Activated naive CD4-positive, alpha-beta T cell (primary cell): ENCODE results near the gene HNRNPAB.
"Not testable (repeated sequence)": the region's sequence is repeated elsewhere in the genome, so short reads cannot be mapped to it uniquely, and the experiment has no call there.

Source experiments
- DNase-seq, 4 experiments: peaks; one replicate each; lab custom pipeline; 2025; lab: John Stamatoyannopoulos, UW

HNRNPAB gene

DNA sequence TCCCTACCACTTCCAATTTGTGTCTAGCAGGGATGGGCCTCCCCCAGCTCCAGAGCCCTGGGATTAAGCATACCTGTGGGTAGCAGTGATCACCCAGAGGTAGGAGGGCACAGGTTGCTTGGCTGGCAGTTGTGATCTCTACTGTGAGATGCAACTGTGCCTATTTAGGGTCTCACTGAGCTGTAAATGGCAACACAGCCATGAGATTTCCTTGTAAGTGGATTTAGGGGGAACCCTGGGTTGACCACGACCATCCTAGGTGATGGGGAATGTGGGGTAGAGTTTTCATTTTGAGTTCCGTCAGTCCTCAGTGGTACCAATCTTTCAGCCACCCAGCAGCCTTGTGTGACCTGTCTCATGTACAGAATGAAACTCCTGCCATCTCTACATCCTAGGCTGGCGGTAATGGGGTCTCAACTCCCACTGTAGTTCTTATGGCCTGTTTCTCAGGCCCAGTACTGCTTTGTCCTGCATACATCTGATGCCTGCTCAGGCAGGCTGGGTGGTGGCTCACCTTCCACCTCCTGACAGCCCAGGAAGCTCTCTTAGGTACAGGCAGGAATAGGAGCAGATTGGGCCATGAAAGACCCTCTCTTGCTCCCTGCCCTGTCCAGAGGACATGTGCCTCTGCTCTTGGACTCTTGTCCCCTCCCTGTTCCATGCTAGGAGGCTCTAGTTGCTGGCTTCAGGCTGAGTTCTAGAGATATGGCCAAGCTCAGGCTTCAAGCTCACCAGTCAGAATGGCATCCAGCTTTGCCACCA lies 8.1 kb downstream of the HNRNPAB start:
- no peak for DNase-seq

DNA sequence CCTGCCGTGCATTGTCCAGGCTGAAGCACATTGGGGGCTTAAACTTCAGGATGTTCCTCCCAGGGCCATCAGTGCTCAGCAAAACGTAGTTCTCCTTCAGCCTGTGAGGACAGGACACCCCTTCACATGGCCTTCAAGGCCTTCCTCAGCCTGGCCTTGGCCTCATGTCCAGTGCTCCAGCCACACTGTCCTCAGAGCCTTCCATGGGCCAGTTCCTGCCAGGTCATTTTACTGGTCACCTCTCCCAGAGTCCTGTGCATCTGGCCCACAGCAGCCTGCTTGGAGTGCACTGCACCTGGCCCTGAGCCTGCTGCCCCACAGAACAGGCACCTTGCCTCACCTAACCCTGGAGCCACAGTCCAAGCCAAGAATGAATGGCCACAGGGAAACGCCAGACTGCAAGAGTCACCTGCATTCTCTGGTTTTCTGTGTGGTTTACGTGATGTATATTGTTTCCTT lies 8.7 kb downstream of the HNRNPAB start:
- DNase-seq, result no peak

DNA sequence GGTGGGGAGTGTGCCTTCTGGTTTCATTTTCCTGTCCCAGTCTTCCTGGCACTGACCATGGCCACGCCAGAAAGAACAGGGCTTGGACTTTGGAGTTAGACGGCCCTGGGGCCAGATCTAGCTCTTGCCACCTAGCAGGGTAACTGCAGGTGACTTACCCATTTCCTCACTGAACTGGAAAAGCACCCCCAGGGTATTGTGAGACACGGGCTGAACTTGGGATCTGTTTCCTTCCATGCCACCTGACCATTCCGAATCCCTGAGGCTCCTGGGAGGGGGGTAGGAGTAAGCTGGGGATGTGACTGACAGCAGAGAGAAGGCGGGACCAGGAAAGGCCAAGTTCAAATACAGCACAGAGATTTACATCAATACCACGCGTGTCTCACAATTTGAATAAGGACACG lies 9.4 kb downstream of the HNRNPAB start:
- DNase-seq, result no peak

DNA sequence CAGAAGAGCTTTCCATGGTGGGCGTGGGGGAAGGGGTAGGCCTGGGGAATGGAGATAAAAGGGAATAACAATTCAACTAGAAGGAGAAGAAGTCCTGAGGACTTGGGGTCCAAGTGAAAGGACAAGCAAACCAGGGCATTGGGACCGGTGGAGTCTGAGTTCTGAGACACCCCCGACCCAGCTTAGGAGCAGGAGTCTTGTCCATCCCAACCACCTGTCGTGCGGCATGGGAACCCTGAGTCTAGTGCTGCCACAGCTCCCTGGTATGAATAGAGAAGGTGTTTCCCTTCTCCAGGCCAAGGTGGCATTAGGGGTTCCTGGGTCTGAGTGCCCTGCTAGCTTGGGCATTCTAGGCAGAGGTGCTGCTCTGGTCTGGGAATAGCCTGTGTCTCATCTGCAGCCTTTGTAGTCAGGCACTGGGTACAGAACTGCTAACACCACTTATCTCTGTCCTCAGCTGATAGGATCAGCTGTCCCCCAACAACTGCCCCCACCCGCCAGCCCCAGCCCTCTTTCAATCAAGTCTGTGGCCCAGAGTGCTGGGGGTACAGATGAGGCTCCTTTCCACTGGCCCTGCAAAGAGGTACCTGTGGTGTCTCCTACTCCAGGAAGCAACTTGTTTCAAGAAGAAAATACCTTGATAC lies 9.9 kb downstream of the HNRNPAB start:
- DNase-seq, result no peak

DNA sequence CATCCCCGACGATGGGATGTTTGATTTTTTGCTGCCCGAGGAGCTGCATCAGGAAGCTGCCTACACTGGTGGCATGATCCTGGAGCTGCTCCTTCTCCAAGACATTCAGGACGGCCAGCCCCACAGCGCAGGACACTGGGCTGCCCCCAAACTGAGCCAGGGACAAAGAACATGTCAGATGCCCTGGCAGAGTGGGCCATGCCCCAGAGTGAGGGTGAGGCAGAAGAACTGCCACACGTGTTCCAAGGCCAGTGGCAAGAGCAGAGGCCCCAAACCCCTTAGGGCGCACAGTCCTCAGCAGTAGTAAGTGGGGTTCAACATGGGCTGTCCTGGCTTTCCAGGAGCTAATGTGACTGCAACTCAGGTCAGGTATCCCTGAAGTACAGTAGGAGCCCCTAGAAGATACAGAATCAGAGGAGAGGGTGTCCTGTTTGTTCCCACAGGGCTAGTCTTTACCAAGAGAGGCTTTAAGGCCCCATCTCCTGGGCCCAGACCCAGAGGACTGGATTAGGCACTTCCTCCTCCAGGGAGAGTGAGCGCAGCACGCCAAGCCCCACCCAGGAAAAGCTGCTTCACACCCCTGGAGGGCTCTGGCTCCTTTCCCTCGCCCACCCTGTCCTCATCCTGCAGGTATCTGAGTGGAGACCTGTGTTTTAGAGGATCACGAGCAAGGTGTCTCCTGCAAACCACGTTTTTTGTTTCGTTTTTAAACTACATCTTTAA lies 11.1 kb downstream of the HNRNPAB start:
- DNase-seq, result no peak

DNA sequence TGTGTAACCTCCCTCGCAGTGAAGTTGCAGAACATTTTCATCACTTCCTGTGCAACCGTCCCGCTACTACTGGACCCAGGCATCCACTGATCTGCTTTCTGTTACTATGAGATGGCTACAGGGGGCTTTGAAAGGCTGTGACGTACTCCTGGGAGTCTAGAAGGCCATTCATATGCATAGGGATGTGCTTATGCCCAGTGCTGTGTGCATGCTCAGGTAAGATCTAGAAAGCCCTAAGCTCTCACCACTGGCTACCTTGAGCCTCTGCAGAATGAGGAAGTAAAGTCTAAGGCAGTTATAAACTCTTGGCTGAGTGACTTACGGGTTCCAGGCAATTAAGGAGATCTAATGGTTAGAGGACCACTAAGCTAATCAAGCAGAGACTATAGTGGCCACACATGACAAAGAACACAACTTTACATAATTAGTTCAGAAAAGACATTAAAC lies 11.8 kb downstream of the HNRNPAB start:
- no peak for DNase-seq

DNA sequence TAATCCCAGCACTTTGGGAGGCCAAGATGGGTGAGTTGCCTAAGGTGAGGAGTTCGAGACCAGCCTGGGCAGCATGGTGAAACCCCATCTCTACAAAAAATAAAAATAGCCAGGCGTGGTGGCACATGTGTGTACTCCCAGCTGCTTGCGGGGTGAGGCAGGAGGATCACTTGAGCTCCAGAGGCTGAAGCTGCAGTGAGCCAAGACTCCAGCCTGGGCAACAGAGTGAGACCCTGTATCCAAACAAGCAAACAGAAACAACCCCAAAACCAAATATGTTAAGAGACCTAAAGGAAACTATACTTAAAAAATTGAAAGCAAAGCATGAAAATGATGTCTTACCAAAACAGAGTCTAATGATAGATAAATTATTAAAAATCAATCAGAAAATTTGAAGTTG lies 12.4 kb downstream of the HNRNPAB start:
- DNase-seq, result no peak

DNA sequence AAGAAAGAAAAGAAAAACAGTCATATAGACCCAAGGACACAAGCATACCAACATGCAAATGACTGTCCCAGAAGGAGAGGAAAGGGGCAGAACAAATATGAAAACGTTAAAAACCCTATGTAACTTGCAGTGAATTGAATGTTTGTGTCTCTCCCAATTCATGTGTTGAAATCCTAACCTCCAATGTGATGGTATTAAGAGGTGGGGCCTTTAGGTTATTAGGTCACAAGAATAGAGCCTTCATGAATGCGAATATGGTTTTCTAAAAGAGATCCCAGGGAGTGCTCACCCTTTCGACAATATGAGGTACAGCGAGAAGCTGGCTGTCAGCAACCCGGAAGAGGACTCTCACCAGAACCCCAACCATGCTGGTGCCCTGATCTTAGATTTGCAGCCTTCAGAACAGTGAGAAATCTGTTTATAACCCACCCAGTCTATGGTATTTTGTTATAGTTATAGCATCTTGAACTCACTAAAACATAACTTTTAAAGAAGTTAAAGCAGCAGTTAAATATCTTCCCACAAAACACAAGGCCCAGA lies 14.0 kb downstream of the HNRNPAB start:
- no peak for DNase-seq

DNA sequence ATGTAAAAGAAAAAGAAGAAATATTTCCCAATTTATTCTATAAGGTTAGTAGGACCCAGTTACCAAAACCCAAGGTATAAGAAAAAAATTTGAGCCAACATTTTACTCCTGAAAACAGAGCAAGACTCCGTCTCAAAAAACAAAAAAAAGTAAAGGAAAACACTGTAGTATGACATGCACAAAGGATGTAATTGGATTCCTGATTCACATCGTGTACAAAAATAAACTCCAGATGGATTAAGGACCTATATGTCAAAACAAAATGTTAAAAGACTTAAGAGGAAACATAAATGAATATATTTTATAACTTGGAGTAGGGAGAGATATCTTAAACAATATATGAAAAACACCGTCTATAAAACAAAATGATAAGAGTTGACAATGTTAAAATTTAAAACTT lies 14.5 kb downstream of the HNRNPAB start:
- no peak for DNase-seq

DNA sequence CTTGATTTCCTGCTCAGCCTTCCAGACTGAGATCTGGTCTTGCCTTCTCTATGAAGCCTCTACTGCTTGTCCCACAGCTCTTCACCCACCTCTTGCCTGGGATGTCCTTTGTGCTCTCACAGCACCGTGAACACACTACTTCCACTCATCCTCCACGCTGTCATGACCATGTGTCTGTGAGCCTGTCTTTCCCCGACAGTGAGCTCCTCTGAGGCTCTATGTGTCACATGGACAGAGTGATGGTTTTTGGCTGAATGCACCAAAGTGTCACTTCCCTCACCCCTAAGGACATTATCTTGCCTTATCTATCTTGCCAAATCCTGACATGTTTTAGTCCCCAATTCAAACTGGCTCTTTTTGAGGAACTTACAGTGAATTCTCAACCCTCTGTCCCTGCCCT lies 16.9 kb downstream of the HNRNPAB start:
- no peak for DNase-seq

DNA sequence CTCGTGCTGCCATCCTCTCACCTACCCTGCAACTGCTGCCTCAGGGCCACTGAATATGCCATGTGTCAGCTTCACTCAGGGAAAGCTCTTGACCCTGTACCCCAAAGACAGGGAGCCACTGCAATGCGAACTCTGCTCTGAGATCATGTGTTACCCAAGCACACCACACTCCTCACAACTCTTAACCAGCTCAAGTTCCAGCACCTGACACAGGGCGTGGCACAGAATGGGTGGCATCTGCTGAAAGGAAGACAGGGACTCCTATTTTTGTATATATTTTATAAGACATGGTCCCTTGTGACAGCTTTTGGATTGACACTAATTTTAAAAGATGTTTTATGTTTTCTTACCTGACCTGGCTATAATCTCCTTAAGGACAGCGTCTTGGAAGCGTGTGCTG lies 17.5 kb downstream of the HNRNPAB start:
- no peak for DNase-seq

DNA sequence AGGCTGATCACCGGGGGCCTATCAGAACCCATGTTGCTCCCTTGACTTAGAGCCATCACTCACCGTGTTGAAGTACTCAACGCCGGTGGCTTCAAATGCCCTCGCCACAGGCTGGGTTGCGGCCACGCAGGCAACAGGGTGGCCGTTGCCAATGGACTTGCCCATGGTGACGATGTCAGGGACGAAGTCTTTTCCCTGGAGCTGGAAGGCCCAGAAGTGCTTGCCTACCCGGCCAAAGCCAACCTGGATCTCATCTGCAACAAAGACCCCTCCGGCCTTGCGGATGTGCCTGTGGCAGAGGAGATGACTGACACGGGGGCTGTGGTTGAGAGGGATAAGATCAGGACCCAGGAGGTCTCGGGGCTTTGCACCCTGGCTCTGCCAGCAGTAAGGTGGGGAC lies 18.0 kb downstream of the HNRNPAB start:
- DNase-seq, result no peak

DNA sequence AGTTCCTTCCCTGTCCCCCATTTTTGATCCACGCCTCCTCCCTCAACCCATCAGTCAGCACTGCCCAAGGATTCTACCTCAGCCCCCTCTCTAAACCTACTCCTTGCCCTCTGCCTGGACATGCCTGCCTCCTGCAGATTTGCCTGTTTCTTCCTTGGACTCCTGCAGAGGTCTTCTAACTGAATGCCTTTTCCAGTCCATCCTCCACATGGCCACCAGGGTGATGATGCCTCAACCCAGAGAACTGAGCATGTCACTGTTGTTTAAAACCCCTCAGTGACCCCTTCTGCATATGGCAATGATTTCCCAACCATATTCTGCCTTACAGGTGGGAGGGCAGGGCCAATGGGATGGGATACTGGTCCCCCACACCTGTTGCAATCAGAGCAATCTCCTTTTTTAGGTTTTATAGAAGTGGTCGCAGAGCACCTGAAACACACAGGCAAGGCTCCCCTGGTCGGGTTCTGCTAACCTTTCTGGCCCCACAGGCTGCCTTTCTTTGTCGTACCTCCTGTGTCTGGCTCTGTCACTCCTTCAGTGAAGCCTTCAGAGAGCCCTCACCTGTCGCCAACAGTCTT lies 19.0 kb downstream of the HNRNPAB start:
- no peak for DNase-seq

DNA sequence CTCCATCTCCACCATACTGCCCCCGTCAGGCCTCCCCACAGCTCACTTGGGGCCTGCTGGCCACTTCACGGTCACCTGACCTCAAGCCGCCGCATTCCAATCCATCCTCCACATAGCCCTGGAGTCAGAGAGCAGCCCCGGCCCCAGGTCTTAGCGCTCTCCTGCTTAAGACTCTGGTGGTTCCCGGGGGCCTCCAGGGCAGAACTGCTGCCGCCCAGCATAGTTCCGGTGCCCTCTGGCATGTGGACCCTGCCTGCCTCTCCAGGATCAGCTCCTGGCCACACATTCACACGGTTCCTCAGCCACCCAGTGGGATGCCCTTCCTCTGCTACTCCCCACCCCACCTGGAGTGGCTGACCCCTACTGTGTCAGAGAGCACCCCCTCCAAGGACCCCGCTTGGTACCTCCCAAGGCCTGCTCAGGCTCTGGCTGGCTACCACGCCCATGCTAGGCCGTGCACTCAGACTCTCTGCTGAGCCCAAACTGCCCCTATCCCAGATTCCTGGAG lies 19.5 kb downstream of the HNRNPAB start:
- DNase-seq, result no peak

DNA sequence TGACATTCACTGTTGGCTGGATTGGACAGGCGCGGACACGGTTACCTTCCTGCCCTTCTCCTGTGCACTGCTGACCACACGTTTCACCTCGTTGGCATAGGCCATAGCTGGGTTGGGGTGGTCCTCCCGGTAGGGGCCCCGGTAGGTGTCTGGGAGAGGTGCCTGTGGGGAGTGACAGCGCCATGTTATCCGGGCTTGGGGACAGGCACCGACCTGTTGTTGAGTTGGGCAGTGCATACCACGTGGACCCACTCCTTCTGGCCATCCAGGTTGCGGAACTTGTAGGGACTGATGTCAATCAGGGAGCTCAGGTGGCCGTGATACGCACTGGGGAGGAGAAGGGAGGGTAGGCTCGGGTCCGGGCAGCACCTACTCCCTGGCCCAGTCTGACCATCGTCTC lies 20.1 kb downstream of the HNRNPAB start:
- no peak for DNase-seq

DNA sequence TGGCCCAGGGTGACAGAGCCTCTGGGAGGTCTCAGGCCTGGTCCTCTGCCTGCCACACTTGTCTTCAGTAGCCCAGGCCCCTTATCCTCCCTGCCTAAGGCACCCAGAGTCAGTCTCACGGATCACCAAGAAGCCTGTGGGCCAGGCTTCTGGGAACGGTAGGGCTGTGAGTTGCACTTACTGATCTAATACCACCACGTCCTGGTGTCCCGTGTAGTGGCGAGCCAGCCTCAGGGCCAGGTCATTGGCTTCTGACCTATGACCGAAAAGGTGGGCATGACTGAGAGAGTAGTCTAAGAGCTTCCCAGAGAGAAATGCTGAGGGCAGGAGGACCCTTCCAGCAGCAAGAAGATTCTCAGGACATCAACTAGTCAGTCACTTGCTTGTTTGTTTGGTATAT lies 20.8 kb downstream of the HNRNPAB start:
- no peak for DNase-seq

DNA sequence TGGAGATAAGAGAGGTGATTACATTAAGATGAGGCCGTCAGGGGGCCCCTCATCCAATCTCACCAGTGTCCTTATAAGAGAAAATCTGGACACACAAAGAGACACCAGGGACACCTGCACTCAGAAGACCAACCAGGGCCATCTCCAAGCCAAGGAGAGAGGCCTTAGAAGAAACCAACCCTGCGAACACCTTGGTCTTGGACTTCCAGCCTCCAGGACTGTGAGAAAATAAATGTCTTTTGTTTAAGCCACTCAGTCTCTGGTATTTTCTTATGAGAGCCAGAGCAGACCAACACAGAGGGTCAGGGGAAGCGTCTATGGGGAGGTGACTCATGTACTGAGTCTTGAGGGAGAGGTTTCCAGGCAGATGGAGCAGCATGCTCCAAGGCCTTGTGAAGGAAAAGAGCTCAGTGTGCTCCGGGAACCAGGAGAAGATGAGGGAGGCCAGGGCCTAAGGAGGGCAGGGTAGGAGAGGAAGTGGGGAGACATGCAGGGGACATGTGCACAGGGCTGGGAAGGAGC lies 22.9 kb downstream of the HNRNPAB start:
- no peak for DNase-seq

DNA sequence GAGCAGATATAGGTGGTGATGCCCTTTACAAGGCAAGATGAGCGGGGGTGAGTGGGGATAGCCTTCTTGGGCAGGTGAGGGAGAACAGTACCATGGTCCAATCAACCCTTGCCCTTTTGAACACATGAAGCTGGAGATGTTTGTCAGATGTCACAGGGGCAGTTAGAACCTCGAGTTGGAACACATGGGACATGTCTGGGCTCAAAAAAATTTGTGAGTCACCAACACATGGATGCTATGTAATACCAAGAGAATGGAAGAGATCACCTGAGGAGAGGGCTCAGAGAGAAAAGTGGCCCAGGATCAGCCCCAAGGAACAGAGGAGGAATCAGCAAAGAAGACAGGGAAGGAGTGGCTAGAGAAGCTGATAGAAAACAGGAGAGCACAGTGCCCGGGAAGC lies 23.6 kb downstream of the HNRNPAB start:
- DNase-seq, result no peak

DNA sequence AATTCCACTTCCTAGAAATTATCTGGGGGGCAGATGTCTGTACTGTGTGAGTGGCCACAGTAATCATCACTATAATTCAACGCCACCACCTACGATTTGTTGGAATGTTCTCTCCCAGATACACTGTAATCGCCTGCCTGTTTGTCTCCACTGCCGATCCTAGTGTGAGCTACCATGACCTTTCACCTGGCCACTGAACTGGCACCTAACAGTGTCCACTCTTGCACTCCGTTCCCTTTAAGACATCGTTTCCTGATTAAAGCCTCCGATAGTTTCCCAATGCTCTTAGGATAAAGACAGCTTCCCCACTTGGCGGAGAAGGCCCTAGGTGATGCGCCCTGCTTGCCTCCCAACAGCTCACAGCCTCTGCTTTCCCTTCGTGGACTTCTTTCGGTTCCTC lies 24.3 kb downstream of the HNRNPAB start:
- no peak for DNase-seq

DNA sequence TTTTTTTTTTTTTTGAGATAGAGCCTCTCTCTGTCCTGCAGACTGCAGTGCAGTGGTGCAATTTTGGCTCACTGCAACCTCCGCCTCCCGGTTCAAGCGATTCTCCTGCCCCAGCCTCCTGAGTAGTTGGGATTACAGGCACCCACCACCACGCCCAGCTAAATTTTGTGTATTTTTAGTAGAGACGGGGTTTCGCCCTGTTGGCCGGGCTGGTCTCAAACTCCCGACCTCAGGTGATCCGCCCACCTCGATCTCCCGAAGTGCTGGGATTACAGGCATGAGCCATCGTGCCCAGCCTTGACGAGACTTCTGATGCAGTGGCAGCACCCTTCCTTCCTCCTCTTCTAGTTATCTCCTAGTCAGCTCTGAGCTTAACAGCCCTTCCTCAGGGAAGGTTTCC lies 24.8 kb downstream of the HNRNPAB start:
- not testable (repeated sequence) for DNase-seq

DNA sequence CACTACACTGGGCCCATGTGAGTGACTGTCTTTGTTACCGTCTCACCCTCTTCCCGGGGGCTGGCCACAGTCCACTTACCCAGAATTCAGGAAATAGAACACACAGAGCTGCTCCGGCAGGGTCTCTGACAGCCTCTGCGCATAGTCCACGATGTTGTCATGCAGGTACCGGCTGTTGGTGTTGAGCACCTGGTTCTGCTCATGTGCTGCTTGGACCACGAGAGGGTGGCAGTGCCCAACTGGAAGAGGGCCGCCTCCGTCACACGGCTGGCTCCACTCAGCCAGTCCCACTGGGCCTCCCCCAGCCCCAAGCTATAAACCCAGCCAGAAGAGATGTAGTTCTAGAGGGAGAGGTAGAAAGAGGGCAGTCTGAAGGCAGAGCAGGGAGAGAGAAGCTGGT lies 25.5 kb downstream of the HNRNPAB start:
- DNase-seq, result no peak
